Ascending aorta (tissue), 2 donors: ENCODE measurements around the gene VPS72. TPM values are rescaled to one million over a fixed set of nuclear protein-coding genes. Genes with fewer than 3 reads are reported as not detected.
A peak's percentile ranks its signal among the peaks of the same experiment; 100 is the strongest.

Experiments
- DNase-seq, 2 donors: peaks; one replicate each; pipeline ENCODE4 v3.0.0-alpha.2; 2019; ENCODE audit warnings: low spot score in 2 of 2
- H3K27ac ChIP-seq, 2 donors: fragments of 200-600 bp; sonication (generic); one replicate each; pipeline ENCODE4 v1.5.1; 2016 to 2017; ENCODE audit warnings: mild to moderate bottlenecking in 1 of 2
- H3K27me3 ChIP-seq: fragments of 200-600 bp; sonication (generic); one replicate; pipeline ENCODE4 v1.5.1; 2017
- H3K36me3 ChIP-seq, 2 donors: fragments of 200-600 bp; sonication (generic); one replicate each; pipeline ENCODE4 v1.5.1; 2016
- H3K4me1 ChIP-seq, 2 donors: fragments of 200-600 bp; sonication (generic); one replicate each; pipeline ENCODE4 v1.5.1; 2016 to 2017; ENCODE audit warnings: mild to moderate bottlenecking in 1 of 2
- H3K4me3 ChIP-seq, 2 donors: fragments of 200-600 bp; sonication (generic); one replicate each; pipeline ENCODE4 v1.5.1; 2016 to 2017; ENCODE audit warnings: mild to moderate bottlenecking in 1 of 2
- H3K9me3 ChIP-seq, 2 donors: fragments of 200-600 bp; sonication (generic); one replicate each; pipeline ENCODE4 v1.5.1; 2016
- CTCF ChIP-seq, 3 experiments: fragments of 200-600 bp in 2 of 3; fragments of 450-650 bp in 1 of 3; sonication (generic) in 2 of 3; IDR thresholded peaks; one replicate each; pipeline ENCODE4 v1.5.1; 2016 to 2019; ENCODE audit warnings: antibody characterized with exemption in 3 of 3, mild to moderate bottlenecking in 1 of 3, moderate library complexity in 1 of 3
- intact Hi-C: fragments of 100-400 bp; cut with DNase I; formaldehyde crosslinking; loops from one replicate; pipeline ENCODE4 v1.15.1; 2023
- total RNA-seq: library from RNA; depleted of rRNA; stranded (reverse); fragments of >200 nt; gene quantifications from one replicate; pipeline ENCODE4 v1.1.0, GENCODE V29; 2016

The VPS72 gene
- total RNA-seq, 1 donor from 2014 or later, result 33.6 TPM

GRCh38 chr1:151158326-151158725, 31.7 kb downstream of the VPS72 start:
- peaks cover 0 to 10% of the 10 kb centered on the region in 2 donors for H3K4me1 ChIP-seq
- DNase-seq, result no peak
- no peaks in the 10 kb centered on the region for H3K9me3 ChIP-seq
- H3K27ac ChIP-seq, result peak overlapping the region in 1 of 2 donors; percentile 20
- H3K36me3 ChIP-seq, result peaks cover 32 to 44% of the 10 kb centered on the region in 2 donors
- peak overlapping the region in 1 of 2 donors; percentile 52 for H3K4me3 ChIP-seq
- TF ChIP-seq CTCF (IDR thresholded peaks at IDR 0.05), result no peak
- no peaks in the 10 kb centered on the region for H3K27me3 ChIP-seq
- intact Hi-C loops, result no loop called here

- intact Hi-C loops, result no loop called here
- Histone ChIP-seq H3K36me3 (peaks cover 32 to 44% of the 10 kb centered on the region in 2 donors), H3K4me3 (peak overlapping the region in 1 of 2 donors; percentile 52), H3K27ac (no peak overlapping the region), H3K27me3 (no peaks in the 10 kb centered on the region), H3K4me1 (peaks cover 0 to 8% of the 10 kb centered on the region in 2 donors), H3K9me3 (no peaks in the 10 kb centered on the region)
- no peak for DNase-seq
- TF ChIP-seq CTCF (IDR thresholded peaks at IDR 0.05), result no peak
These were observed 32.9 kb downstream of the VPS72 start for GRCh38 chr1:151157067-151157531.

- Histone ChIP-seq H3K9me3 (no peaks in the 10 kb centered on the region), H3K4me3 (peak within 1 kb of the TSS in 1 of 2 donors; percentile 52), H3K27me3 (no peaks in the 10 kb centered on the region), H3K36me3 (peaks cover 30 to 39% of the 10 kb centered on the region in 2 donors), H3K4me1 (peaks cover 0 to 8% of the 10 kb centered on the region in 2 donors), H3K27ac (no peak within 1 kb of the TSS)
- intact Hi-C loops, result loop anchor here (1.0 kb wide), 2 partner anchors 56 to 132 kb away; no protein-coding TSS in a partner anchor
- DNase-seq, result no peak
- no peak for TF ChIP-seq CTCF (IDR thresholded peaks at IDR 0.05)
These were observed 33.5 kb downstream of the VPS72 start, which contains the start of gene TNFAIP8L2 for GRCh38 chr1:151156515-151156819. Gene TNFAIP8L2 (plus strand): TSS chr1:151156649. CDS start chr1:151158698, 2,049 bp downstream.

- no peaks in the 10 kb centered on the region for H3K27me3 ChIP-seq
- no peak for TF ChIP-seq CTCF (IDR thresholded peaks at IDR 0.05)
- no peaks in the 10 kb centered on the region for H3K36me3 ChIP-seq
- peaks cover 0 to 16% of the 10 kb centered on the region in 2 donors for H3K4me1 ChIP-seq
- intact Hi-C loops, result loop anchor here (2.0 kb wide), 1 partner anchor 17 kb away; the partner anchor contains the start of gene LYSMD1
- H3K4me3 ChIP-seq, result peak overlapping the region in 1 of 2 donors; percentile 93
- H3K27ac ChIP-seq, result peak overlapping the region; percentile 71 to 82
- H3K9me3 ChIP-seq, result no peaks in the 10 kb centered on the region
- peak in 1 of 2 donors; percentile 40 for DNase-seq
These were observed 42.3 kb downstream of the VPS72 start for GRCh38 chr1:151147665-151148064.

- peaks cover 0 to 16% of the 10 kb centered on the region in 2 donors for H3K4me1 ChIP-seq
- peak in 1 of 2 donors; percentile 58 for DNase-seq
- H3K4me3 ChIP-seq, result peak overlapping the region; percentile 81 to 93
- H3K27me3 ChIP-seq, result no peaks in the 10 kb centered on the region
- H3K27ac ChIP-seq, result peak overlapping the region; percentile 71 to 82
- intact Hi-C loops, result loop anchor here (2.0 kb wide), 1 partner anchor 18 kb away; the partner anchor contains the start of gene LYSMD1
- H3K36me3 ChIP-seq, result no peaks in the 10 kb centered on the region
- TF ChIP-seq CTCF (IDR thresholded peaks at IDR 0.05), result no peak
- H3K9me3 ChIP-seq, result no peaks in the 10 kb centered on the region
These were observed 42.9 kb downstream of the VPS72 start for GRCh38 chr1:151147132-151147503.
